AG04449 (cell line): ENCODE results near the gene KCNH8.

Source experiments
- CTCF ChIA-PET: fragments of 350-600 bp; formaldehyde crosslinking; extraction: SDS; loops from one replicate; lab custom pipeline; 2021; ENCODE audit warnings: antibody characterized with exemption; lab: Yijun Ruan, JAX
- POLR2A ChIA-PET: fragments of 400-600, 350-600 bp; formaldehyde crosslinking; extraction: SDS; loops from one replicate; lab custom pipeline; 2020; ENCODE audit warnings: antibody characterized with exemption, inconsistent platforms; lab: Yijun Ruan, JAX
- DNase-seq: peaks from one replicate; pipeline ENCODE4 v3.0.0-alpha.2; 2010; ENCODE audit warnings: low read depth, low spot score
- H3K4me3 ChIP-seq: 2 replicates; pipeline ENCODE4 v1.5.1; 2011; ENCODE audit warnings: low read depth, mild to moderate bottlenecking, control low read depth, low read length
- TF ChIP-seq, protein P1 (sequence below): IDR thresholded peaks from one replicate; pipeline ENCODE4 v1.5.1; 2011; ENCODE audit warnings: mild to moderate bottlenecking, moderate library complexity, low read length, control low read depth, inconsistent platforms; ENCODE audit not compliant: insufficient read depth; ENCODE audit errors: missing control alignments

KCNH8 gene

DNA sequence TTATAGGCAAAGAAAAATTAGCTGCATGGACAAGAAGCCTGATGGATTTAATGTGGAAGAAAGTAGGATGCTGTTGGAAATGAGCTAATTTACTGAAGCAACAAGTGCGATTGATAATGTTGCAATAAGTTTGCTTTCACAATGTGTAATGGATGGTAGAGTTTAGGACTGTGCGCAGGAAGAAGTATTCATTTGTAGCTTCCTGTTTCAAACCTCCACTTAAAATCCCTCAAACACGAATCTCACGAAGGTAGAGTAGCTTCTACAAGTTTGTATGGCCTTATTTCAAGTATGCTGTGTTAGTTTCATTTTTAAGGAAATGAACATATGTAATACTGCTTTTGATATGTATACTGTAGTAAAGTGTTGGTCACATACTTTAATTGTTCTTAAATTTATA, 42.3 kb downstream of the KCNH8 start:
- DNase-seq: no peak
- ChIA-PET POLR2A (no interaction called here), CTCF (no interaction called here)
- no peak overlapping the region for H3K4me3 ChIP-seq
- TF ChIP-seq, protein P1, sequence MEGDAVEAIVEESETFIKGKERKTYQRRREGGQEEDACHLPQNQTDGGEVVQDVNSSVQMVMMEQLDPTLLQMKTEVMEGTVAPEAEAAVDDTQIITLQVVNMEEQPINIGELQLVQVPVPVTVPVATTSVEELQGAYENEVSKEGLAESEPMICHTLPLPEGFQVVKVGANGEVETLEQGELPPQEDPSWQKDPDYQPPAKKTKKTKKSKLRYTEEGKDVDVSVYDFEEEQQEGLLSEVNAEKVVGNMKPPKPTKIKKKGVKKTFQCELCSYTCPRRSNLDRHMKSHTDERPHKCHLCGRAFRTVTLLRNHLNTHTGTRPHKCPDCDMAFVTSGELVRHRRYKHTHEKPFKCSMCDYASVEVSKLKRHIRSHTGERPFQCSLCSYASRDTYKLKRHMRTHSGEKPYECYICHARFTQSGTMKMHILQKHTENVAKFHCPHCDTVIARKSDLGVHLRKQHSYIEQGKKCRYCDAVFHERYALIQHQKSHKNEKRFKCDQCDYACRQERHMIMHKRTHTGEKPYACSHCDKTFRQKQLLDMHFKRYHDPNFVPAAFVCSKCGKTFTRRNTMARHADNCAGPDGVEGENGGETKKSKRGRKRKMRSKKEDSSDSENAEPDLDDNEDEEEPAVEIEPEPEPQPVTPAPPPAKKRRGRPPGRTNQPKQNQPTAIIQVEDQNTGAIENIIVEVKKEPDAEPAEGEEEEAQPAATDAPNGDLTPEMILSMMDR: no peak

GRCh38 chr3:19199131-19199530, 50.8 kb downstream of the KCNH8 start:
- ChIA-PET POLR2A (no interaction called here), CTCF (no interaction called here)
- TF ChIP-seq, protein P1: no peak
- no peak for DNase-seq
- no peak overlapping the region for H3K4me3 ChIP-seq

DNA sequence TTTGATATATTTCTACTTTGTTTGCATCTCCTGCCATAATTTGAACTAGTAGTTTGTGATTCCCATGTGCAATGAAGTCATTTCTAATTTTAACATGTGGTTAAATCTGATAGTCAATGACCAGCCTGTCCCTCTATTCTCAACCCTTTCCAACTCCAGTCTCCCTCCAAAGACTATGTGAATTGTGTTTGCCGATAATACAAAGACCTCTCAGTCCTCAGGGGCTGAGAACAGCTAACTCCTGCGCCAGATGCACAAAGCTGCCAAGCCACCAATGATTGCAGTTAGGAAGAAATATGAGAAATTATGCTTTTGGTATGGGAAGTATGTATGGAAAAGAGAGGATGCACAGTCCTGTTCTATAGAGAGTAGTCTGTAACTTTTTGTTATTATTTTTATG, 54.0 kb downstream of the KCNH8 start:
- H3K4me3 ChIP-seq: no peak overlapping the region
- CTCF ChIA-PET: no interaction called here
- TF ChIP-seq, protein P1: no peak
- no peak for DNase-seq
- POLR2A ChIA-PET: no interaction called here

- ChIA-PET POLR2A (no interaction called here), CTCF (no interaction called here)
- TF ChIP-seq, protein P1: no peak
- H3K4me3 ChIP-seq: no peak overlapping the region
- no peak for DNase-seq
Observed at GRCh38 chr3:19202754-19203153, 54.4 kb downstream of the KCNH8 start.

DNA sequence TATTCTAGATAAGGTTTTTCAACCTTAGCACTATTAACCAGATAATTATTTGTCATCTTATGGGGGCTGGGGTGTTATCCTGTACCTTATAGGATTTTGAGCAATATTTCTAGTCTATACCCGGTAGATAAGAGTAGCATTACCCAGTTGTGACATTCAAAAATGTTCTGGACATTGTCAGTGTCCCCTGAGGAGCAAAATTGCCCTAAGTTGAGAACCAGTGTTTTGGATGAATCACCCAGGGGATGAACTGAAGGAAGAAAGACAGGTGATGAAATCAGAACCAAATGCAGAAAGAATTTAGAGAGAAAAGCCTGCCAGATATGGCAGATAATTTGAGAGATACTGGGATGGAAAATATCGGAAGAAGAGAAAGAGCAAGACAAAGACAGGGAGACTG, 58.2 kb downstream of the KCNH8 start:
- POLR2A ChIA-PET: no interaction called here
- no peak overlapping the region for H3K4me3 ChIP-seq
- CTCF ChIA-PET: no interaction called here
- no peak for DNase-seq
- TF ChIP-seq, protein P1: no peak

- ChIA-PET POLR2A (no interaction called here), CTCF (no interaction called here)
- H3K4me3 ChIP-seq: no peak overlapping the region
- no peak for DNase-seq
- TF ChIP-seq, protein P1: no peak
Observed at GRCh38 chr3:19213603-19214220, 65.4 kb downstream of the KCNH8 start.
